HEK293T (cell line): Measurements from ENCODE around the gene ANKZF1.

Experiments used
- BHLHE40 ChIP-seq: fragments of 450-650 bp; IDR thresholded peaks from 2 replicates; pipeline ENCODE4 v1.6.1; 2016; ENCODE audit warnings: mild to moderate bottlenecking, moderate library complexity, borderline replicate concordance
- ELF4 ChIP-seq: fragments of 450-650 bp; IDR thresholded peaks from 2 replicates; pipeline ENCODE4 v1.6.1; 2017; ENCODE audit warnings: antibody characterized with exemption
- FOXK2 ChIP-seq: fragments of 450-650 bp; IDR thresholded peaks from 2 replicates; pipeline ENCODE4 v1.6.1; 2016; ENCODE audit warnings: mild to moderate bottlenecking
- FOXM1 ChIP-seq: fragments of 450-650 bp; IDR thresholded peaks from 2 replicates; pipeline ENCODE4 v1.6.1; 2017; ENCODE audit warnings: mild to moderate bottlenecking, borderline replicate concordance
- HDGF ChIP-seq: fragments of 450-650 bp; IDR thresholded peaks from 2 replicates; pipeline ENCODE4 v1.6.1; 2017; ENCODE audit warnings: antibody characterized with exemption, borderline replicate concordance
- L3MBTL2 ChIP-seq: fragments of 450-650 bp; conservative IDR thresholded peaks from 2 replicates; pipeline ENCODE4 v1.6.1; 2016; ENCODE audit warnings: mild to moderate bottlenecking
- LEF1 ChIP-seq: fragments of 450-650 bp; IDR thresholded peaks from 2 replicates; pipeline ENCODE4 v1.6.1; 2017; ENCODE audit warnings: mild to moderate bottlenecking, borderline replicate concordance
- SP1 ChIP-seq: fragments of 450-650 bp; IDR thresholded peaks from 2 replicates; pipeline ENCODE4 v1.6.1; 2017
- SUZ12 ChIP-seq: fragments of 450-650 bp; IDR thresholded peaks from 2 replicates; pipeline ENCODE4 v1.6.1; 2016; ENCODE audit warnings: mild to moderate bottlenecking
- TARDBP ChIP-seq: fragments of 450-650 bp; IDR thresholded peaks from 2 replicates; pipeline ENCODE4 v1.6.1; 2016

DNA sequence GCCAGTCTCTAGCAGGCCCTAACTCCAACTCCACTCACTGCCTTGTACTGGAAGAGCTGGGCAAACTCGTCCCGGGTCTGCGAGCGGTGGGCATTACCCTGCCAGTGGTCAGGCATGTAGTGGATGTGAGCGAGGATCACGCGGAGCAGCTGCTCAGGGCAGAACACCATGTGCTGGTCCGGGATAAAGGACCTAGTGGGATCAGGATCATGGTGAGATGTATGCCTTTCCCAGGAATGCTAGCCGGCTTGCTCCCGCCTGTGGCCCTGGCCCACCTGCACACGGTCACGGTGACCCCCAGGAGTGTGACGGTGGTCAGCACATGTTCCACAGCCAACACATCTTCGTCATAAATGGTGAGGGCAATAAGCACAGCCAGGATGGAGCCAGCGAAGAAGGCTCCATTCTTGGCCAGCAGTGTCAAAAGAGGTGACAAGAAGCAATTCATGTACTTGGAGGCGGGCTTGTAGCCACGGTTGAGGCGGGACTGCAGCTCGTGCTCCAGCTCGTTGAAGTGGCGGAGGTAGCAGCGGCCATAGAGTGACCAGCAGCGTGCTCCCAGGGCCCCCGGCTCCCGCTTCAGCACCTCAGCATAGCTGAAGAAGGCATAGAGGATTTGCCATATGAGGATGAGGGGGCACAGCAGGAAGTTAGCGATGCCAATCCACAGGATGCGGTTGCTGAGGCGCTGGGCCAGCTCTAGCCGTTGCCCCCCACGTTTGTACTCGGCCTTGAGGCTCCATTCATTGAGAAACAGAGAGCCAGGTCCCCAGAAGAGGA lies 5.6 kb upstream of the ANKZF1 start:
- TF ChIP-seq BHLHE40 (no peak), L3MBTL2 (no peak), FOXM1 (no peak), HDGF (no peak), LEF1 (no peak), SP1 (no peak), ELF4 (no peak), SUZ12 (no peak), FOXK2 (no peak), TARDBP (no peak)
